EL (cell line): Measurements from ENCODE around the gene DOCK1.

ENCODE experiments used
- DNase-seq: peaks from one replicate; pipeline ENCODE4 v3.0.0-alpha.2; 2016

The DOCK1 gene

GRCh38 chr10:127094984-127095383 is 189.8 kb downstream of the DOCK1 start:
- DNase-seq: no peak

GRCh38 chr10:127100983-127101615 is 195.9 kb downstream of the DOCK1 start:
- DNase-seq: no peak

- no peak for DNase-seq
Measured at GRCh38 chr10:127102176-127102575, 196.9 kb downstream of the DOCK1 start.

- no peak for DNase-seq
Measured at GRCh38 chr10:127115100-127115499, 209.9 kb downstream of the DOCK1 start.

GRCh38 chr10:127117125-127117524 is 211.9 kb downstream of the DOCK1 start:
- peak; percentile 42 for DNase-seq

- DNase-seq: no peak
Measured at GRCh38 chr10:127118034-127118433, 212.8 kb downstream of the DOCK1 start.

- DNase-seq: no peak
Measured at GRCh38 chr10:127119936-127120335, 214.7 kb downstream of the DOCK1 start.

GRCh38 chr10:127122831-127123230 is 217.6 kb downstream of the DOCK1 start:
- DNase-seq: no peak

- DNase-seq: no peak
Measured at GRCh38 chr10:127123626-127124025, 218.4 kb downstream of the DOCK1 start.

GRCh38 chr10:127125331-127125730 is 220.1 kb downstream of the DOCK1 start:
- DNase-seq: no peak

- DNase-seq: no peak
Measured at GRCh38 chr10:127127822-127128221, 222.6 kb downstream of the DOCK1 start.

- no peak for DNase-seq
Measured at GRCh38 chr10:127129104-127129503, 223.9 kb downstream of the DOCK1 start.

GRCh38 chr10:127132451-127132850 is 227.2 kb downstream of the DOCK1 start:
- DNase-seq: no peak

- no peak for DNase-seq
Measured at GRCh38 chr10:127133225-127133624, 228.0 kb downstream of the DOCK1 start.

GRCh38 chr10:127133672-127134500 is 228.7 kb downstream of the DOCK1 start:
- DNase-seq: no peak

GRCh38 chr10:127135844-127136577 is 230.8 kb downstream of the DOCK1 start:
- DNase-seq: no peak

- no peak for DNase-seq
Measured at GRCh38 chr10:127137391-127137790, 232.2 kb downstream of the DOCK1 start.

- no peak for DNase-seq
Measured at GRCh38 chr10:127142136-127142535, 236.9 kb downstream of the DOCK1 start.

GRCh38 chr10:127142856-127143255 is 237.6 kb downstream of the DOCK1 start:
- DNase-seq: no peak

GRCh38 chr10:127145173-127145572 is 239.9 kb downstream of the DOCK1 start:
- peak; percentile 76 for DNase-seq

- no peak for DNase-seq
Measured at GRCh38 chr10:127146661-127147060, 241.4 kb downstream of the DOCK1 start.

GRCh38 chr10:127148066-127148932 is 243.1 kb downstream of the DOCK1 start:
- DNase-seq: peak; percentile 89

GRCh38 chr10:127148933-127149220 is 243.6 kb downstream of the DOCK1 start:
- peak; percentile 81 for DNase-seq
